HG02588 (cell line): ENCODE data around the gene MTIF2.
"Not testable (repeated sequence)": the region's sequence is repeated elsewhere in the genome, so short reads cannot be mapped to it uniquely, and the experiment has no call there.

Source experiments
- ATAC-seq: cut with Tn5 transposase; IDR thresholded peaks from one replicate; pipeline ENCODE4 v1.9.1; 2021; ENCODE audit warnings: mild to moderate bottlenecking, moderate library complexity; ENCODE audit not compliant: unreplicated experiment

Gene MTIF2

DNA sequence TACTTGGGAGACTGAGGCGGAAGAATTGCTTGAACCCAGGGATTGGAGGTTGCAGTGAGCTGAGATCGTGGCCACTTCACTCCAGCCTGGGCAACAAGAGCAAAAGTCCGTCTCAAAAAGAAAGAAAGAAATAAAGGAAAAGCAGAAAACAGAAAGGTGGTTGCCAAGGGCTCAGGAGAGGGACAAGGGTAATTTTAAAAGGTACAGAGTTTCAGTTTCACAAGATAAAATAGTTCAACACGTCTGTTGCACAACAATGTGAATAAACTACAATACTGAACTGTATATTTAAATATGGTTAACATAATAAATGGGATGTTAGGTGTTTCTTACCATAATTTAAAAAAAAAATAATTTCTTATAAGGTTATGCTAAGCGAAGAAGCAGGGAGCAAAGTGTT lies 23.6 kb downstream of the MTIF2 start:
- ATAC-seq = no peak

DNA sequence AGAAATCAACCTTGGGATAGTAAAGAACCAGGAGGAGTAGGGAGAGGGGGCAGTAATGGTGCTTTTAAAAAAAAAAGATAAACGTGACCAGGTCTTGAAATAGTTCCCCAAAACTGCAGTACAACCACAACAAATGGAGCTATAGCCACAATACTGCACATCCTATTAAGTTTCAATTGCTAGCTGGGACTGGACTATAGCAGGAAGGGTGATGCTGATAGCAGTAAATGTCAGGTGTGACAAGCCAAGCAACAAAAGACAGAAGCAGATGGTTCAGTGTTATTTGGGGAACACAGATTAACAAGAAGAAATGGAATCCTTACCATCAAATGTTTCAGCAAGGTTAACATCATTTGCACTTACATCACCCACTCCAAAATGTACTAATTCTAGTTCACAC lies 26.4 kb downstream of the MTIF2 start:
- ATAC-seq = no peak

DNA sequence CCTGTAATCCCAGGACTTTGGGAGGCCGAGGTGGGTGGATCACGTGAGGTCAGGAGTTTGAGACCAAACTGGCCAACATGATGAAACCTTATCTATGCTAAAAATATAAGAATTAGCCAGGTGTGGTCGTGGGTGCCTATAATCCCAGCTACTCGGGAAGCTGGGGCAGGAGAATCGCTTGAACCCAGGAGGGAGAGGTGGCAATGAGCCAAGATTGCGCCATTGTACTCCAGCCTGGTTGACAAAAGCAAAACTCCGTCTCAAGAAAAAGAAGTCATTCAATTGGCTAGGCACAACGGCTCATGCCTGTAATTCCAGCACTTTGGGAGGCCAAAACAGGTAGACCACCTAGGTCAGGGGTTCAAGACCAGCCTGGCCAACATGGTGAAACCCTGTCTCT lies 27.4 kb downstream of the MTIF2 start:
- not testable (repeated sequence) for ATAC-seq

DNA sequence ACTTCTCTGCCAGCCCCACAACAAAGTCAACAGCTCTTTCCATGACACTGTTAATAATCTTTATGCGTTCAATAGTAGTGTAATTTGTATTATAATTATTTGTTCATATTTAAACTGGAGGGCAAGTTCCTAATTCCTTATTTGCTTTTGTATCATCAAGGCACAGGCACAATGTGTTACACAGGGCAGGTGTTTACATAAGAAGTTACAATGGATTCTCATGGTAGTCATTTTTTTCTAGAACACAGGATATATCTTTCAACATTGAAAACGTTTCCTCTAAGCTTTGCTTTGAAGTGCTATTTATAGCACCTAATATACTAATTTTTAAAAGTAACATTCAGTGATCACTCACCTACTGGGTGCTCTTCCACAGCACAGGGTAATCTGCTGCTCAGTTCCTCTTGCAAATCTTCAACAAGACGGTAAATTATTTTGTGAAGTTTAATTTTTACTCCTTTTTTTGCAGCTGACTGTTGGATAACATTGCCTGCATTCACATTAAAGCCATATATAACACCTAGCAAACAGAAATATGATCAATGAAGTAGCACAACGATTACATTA lies 29.3 kb downstream of the MTIF2 start:
- ATAC-seq = no peak

DNA sequence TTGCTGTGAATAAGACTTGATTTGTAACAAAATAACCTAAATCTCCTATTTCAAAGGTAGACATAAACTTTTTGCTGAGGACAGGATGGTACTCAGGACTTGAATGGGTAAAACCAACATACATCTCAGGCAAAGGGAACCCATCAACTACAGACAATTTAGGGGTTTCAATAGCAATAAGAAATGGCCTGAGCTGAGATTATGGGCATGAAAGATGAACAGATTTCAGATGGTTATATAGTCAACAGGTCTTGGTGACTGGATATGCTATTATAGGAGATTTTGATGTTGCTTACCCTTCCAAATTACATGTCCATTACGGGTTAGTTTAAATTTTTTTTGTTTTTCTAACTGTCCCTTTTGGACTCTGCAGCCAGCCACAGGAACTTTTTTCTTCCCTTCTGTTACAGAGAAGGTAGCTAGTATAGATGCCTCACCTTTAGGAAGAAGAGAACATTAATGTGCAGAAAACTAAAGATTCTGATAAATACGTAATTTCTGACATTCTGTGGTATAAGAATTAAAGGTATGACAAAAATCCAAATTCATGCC lies 32.0 kb downstream of the MTIF2 start:
- no peak for ATAC-seq

DNA sequence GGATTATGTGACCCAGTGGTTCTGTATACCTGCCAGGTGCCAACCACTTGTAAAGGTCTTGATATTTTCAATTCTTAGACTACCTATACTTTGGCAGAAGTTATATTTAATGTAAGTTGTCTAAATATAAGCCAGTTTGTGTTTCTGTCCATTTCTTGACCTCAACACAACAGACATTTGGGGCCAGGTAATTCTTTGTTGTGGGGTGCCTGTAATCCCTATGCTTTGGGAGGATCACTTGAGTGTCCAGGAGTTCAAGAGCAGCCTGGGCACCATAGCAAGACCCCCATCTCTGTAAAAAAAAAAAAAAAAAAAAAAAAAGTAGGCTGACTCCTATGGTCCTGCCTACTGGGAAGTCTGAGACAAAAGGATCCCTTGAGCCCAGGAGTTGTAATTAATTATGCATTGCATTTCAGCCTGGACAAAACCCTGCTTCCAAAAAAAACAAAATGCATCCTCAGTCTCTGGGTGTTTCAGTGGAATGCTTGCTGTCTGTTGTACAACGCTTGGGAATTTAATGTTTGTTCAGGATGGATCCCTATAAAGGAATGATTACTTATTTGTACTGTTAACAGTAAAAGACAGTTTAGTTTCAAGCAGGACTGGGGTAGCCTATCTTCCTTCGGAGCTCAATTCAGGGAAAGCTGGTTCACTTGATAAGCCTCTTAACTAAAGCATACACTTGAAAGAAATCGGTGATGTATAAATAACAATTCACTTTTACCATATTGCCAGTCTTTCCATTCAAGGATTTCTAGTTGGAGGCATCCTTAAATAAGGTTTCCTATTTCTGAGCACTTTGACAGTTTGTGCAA lies 33.1 kb downstream of the MTIF2 start:
- ATAC-seq = no peak

DNA sequence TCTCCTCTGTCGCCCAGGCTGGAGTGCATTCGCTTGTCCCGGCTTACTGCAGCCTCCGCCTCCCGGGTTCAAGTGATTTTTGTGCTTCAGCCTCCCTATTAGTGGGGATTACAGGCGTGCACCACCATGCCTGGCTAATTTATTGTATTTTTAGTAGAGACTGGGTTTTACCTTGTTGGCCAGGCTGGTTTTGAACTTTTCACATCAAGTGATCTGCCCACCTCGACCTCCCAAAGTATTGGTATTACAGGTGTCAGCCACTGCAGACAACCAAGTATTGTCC lies 35.4 kb downstream of the MTIF2 start:
- ATAC-seq = no peak

DNA sequence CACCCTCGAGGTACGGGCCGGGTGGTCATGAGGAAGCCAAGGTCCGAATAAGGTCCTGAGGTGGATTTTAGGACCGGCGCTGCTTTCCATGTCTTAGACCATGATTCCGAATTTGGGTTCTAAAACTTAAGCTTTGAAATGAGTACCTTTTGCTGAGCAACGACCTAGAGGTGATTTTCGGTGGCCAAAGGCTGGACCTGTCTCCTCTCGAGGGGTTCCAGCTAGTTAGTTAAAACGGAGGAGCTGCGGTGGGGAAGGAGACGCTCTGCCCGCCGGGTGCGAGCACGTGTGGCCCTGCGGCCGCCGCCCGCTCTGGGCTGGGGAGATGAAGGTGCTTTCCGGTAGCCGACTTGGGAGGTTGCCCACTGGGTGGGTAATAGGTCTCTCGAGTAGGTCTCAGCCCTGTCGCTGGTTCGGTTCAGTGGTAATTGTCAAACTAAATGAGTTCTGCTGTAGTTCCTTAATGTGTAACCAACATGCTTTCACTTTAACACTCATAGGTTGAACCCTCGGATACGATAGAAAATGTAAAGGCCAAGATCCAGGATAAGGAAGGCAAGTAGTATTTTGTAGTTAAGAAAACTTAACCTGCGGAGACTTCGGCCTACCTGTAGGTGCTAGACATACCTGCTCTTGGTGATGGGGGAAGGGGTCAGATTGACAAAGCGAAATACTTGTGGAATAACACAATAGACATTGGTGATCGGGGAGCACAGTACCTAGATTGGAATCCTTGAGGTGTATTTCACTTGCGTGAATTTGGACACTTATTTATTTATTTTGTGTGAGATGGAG lies 36.0 kb downstream of the MTIF2 start:
- ATAC-seq = peak; percentile 31

DNA sequence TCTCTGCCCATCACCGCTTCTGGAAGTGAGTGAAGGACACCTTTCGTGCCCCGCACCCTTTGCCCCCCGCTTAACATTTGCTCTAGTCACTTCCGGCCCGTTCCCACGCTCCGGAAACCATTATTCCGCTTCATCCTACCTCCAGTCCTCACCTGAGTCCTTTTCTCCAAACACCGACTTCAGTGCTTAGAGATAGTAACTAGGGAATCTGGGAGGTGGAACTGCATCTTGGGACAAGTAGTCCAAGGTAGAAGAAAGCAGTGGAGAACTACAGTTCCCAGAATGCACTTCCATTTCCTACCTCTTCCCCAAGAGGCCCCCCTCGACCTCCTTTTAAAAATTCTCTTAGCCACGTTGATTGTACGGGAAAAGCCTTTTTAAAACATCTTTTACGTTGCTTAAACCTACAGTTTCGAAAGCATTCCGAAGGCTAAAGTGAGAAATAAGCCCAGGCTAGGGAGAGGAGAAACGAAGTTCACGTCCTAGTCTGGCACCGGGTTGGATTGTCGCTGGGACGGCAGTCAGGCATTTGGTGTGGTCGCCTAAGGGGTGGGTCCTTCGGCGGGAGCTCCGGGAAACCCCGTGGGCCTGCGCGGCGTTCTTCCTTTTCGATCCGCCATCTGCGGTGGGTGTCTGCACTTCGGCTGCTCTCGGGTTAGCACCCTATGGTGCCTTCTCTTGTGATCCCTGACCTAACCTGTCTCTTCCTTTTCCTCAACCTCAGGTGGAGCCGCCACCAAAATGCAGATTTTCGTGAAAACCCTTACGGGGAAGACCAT lies 36.8 kb downstream of the MTIF2 start, which contains the start of the genes CLHC1 and RPS27A:
Gene CLHC1 (minus strand): TSS at position 210 of the 779 bp plus-strand sequence. CDS start 9,882 bp downstream, outside the sequence.
Gene RPS27A (plus strand): TSS at position 605 of the 779 bp plus-strand sequence. CDS start 137 bp downstream, at position 742.
- peak; percentile 91 for ATAC-seq

DNA sequence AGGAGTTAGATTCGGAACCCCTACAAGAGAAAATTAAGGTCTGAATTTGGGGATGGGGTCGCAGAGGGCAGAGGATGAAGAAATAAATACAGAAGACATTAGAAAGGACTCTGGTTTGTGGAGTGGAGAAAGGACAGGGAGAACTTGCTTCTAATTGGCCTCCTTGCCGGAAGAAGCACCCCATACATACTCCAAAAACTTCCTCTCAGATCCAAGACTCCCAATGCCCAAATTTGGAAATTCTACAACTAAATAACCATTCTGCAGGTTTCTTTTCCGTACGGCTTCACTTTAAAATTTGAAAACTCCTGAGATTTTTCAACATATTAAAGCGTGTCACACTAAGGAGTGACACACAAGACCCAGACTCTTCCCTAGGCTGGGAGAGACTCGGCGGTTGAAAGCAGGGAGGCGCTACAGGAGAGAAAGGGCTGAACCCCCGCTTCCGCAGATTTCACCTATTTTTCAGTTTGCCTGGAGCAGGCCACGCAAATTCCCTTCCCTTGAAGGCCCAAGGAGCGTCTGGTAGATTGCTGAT lies 37.4 kb downstream of the MTIF2 start:
- peak; percentile 1 for ATAC-seq

DNA sequence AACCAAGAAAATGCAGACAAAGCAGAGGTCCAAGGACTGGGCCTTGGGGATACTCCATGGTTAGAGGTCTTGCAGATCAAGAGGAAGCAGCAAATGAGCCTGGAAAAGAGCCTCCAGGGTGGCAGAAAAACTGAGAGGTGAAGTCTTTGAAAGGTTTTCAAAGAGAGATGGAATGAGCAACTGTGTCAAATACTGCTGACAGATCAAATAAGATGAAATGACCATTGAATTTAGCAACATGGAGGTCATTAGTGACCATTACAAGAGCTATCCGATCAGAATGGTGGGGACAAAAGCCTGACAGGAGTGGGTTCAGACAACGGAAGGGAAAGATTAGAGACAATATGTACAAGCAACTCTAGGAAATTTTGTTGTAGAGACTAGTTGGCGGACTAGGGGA lies 38.5 kb downstream of the MTIF2 start:
- ATAC-seq = no peak

DNA sequence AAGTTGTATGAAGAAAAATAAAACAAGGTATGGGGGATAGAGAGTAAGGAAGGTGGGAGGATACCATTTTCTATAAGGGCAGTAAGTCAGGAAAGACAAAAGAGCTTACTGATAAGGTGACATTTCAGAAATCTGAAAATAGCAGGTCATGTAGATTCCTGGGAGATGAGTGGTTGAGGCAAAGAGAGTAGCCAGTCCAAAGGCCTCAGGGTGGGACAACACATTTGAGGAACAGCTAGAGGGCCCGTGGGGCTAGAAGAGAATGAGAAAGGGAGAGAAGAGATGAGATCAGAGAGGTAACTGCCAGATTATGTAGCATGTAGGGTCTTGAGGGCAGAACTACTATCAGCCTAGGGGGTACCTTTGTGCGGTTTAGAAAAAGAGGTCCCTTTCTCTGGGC lies 39.8 kb downstream of the MTIF2 start:
- ATAC-seq = no peak

DNA sequence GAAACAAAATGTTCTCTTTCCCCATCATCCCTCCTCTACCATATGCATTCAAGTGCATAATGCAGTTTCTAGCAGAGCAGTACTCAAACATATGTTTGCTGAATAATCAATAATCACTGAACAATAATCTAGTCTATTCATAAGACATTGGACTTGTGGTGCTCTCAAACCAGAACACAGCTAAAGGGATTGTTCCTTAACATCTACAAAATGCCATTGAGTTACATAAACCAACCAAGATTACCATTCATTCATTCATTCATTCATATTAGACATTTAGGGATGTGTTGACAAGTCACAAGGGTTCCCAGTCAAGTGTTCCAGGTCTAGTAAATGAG lies 40.8 kb downstream of the MTIF2 start:
- no peak for ATAC-seq

DNA sequence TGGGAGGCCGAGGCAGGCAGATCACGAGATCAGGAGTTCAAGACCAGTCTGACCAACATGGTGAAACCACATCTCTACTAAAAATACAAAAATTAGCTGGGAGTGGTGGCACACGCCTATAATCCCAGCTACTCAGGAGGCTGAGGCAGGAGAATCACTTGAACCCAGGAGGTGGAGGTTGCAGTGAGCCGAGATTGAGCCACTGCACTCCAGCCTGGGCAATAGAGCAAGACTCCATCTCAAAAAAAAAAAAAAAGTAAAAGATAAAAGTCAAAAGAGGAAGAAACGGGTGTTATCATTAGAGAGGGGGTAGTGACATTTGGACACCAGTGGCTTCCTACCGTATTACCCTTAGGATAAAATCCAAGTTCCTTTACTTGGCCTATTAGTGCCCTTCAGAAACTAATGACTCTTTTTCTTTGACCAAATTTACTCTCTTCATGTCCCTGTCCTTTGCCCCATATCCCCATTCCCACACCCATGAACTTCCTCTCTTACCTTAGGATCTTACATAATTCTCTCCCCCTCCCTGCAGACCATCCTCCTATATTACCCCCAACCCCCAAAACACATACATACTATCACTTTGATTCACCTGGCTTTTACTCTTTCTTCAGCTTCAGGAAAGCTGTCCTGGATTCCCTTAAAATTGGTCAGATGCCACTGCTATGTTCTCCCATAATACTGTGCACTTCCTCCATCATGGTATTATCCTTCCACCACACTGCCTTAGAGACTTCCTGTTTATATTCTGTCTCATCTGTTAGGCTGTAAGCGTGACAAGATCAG lies 41.4 kb downstream of the MTIF2 start:
- not testable (repeated sequence) for ATAC-seq

DNA sequence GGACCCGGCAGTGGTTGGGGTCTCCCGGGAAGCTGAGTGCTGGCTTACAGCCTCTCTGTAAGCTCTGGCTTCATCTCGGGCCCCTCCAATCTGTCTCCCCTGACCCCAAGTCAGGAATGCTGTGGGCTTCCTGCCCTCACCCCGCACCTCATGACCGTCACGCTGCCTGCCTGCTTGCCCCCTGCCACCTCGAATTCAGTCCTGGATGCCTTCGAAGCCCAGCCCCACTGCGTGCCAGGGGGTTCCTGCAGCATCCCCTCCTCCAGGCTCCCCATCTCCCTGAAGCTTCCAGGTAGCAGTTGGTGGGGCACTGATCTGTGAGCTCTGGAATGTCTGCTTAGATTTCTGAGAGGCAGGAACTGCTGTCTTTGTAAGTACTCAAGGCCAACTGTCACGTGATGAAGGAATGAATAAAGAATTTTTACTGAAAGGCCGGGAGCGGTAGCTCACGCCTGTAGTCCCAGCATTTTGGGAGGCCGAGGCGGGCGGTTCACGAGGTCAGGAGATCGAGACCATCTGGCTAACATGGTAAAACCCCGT lies 43.5 kb downstream of the MTIF2 start:
- no peak for ATAC-seq

DNA sequence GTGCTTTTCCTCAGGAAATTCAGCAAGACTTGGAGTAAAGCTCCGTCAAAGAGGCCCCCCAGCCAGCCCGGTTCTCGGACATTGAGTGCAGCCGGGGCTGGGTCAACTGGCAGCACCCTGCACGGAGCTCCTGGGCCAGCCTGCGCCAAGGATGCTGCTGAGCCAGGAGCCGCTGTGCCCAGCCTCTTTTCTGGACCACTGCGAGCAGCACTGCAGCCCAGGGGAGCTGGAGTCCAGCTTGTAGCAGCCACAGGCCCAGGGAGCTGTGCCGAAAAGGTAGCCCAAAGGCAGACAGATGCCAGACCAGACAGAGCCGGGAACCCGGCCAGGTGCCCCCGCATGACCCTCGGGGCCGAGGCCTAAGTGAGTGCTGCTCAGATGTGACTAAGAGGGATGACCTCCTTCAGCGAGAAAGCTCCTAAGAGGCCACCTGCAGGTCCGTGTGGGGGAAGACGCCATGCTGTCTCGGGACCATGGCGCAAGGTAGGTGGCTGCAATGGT lies 44.2 kb downstream of the MTIF2 start:
- no peak for ATAC-seq

DNA sequence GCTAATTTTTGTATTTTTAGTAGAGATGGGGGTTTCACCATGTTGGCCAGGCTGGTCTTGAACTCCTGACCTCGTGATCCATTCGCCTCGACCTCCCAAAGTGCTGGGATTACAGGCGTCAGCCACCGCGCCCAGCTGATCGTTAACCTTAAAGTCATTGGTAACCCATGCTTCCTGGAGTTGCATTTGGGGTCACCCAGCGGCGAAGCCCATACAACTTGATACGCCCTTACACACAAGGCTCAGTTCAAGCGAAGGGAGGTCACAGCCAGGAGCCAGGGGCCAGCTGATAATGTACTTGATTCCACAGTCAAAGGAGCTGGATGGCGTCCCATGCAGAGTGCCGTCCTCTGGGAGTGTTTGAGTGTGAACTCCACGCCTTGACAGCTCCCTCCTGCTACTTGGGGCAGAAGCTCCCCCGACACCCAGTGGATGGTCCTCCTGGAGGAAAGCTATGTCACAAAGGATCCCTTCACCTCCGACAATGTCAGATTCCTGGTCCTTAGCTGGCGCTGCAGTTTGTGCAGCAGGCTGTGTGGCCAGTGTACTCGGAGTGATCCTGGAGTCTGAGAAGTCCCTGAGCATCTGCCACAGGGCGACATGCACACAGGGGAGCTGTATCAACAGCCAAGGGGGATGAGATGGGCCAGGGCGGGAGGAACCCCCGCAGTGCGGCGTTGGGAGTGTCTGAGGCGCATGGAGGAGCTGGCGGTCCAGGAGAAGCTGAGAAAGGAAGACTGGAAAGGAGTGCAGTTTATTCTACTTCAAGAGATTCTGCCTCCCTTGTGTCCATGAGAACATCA lies 44.9 kb downstream of the MTIF2 start:
- no peak for ATAC-seq

DNA sequence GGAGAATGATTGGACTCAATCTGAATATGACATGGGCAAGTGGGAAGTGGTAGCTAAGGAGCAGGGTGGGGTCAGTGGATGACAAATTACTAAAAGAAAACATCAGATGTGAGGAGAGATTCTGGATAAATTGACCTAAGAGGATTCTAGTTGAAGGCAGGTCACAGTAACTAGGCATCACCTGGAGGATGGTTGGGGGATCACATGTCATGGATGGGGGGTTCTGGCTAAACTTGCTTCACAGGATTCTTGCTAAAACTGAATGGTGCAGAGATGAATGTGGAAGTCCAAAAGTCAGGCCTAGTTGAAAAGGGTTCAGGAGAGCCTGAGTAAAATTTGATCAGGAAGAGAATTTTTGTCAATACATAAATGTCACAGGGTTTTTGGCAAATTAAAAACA lies 55.2 kb downstream of the MTIF2 start:
- ATAC-seq = no peak

DNA sequence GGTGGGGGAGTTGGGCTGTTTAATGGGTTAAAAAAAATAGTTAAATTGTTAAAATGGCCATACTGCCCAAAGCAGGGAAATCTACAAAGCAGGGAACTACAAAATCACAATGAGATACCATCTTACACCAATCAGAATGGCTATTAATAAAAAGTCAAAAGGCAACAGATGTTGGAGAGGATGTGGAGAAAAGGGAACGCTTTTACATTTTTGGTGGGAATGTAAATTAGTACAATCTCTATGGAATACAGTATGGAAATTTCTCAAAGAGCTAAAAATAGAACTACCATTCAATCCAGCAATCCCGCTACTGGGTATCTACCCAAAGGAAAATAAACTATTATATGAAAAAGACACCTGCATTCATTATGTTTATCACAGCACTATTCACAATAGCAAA lies 64.1 kb downstream of the MTIF2 start:
- ATAC-seq = no peak
